Spinal cord (tissue), 10 donors: ENCODE measurements around the gene WWOX. TPM values are rescaled to one million over a fixed set of nuclear protein-coding genes. Genes with fewer than 3 reads are reported as not detected.

Experiments
- DNase-seq, 6 donors: peaks; one replicate each; pipeline versions ENCODE4 v3.0.0 to v3.0.0-alpha.2; 2013 to 2015; ENCODE audit warnings: low spot score in 6 of 6, low read depth in 4 of 6
- H3K27ac ChIP-seq: one replicate; pipeline ENCODE4 v1.5.1; 2013; ENCODE audit warnings: low read depth, low read length, control low read depth
- H3K27me3 ChIP-seq: one replicate; pipeline ENCODE4 v1.6.1; 2013; ENCODE audit warnings: low read length; ENCODE audit not compliant: control insufficient read depth, insufficient read depth
- H3K36me3 ChIP-seq: one replicate; pipeline ENCODE4 v1.6.1; 2013; ENCODE audit warnings: low read length; ENCODE audit not compliant: control insufficient read depth, insufficient read depth
- H3K4me1 ChIP-seq: one replicate; pipeline ENCODE4 v1.6.1; 2013; ENCODE audit warnings: low read length; ENCODE audit not compliant: control insufficient read depth, insufficient read depth
- H3K4me3 ChIP-seq: one replicate; pipeline ENCODE4 v1.5.1; 2013; ENCODE audit warnings: low read depth, low read length, control low read depth
- H3K9me3 ChIP-seq: one replicate; pipeline ENCODE4 v1.6.1; 2013; ENCODE audit warnings: low read length; ENCODE audit not compliant: control insufficient read depth, insufficient read depth
- WGBS: methylation state at CpG from one replicate; pipeline ENCODE4 v1.1.5; 2013; ENCODE audit warnings: missing lambda C conversion rate; ENCODE audit not compliant: insufficient coverage; 5-methylcytosine and 5-hydroxymethylcytosine counted together
- polyA plus RNA-seq, 2 donors: library from polyadenylated mRNA; unstranded; fragments of 120-200 nt; gene quantifications; one replicate each; pipeline ENCODE4 v1.2.1, GENCODE V29; 2013; ENCODE audit not compliant: insufficient read length in 2 of 2
- total RNA-seq, 2 donors: library from RNA; depleted of rRNA in 1 of 2; stranded (reverse); fragments of 120-200 nt in 1 of 2; fragments of >200 nt in 1 of 2; gene quantifications; one replicate each; pipeline versions ENCODE4 v1.2.3 to v1.2.4, GENCODE V29; 2013 to 2014
- donor health status: healthy.

The WWOX gene
- total and polyA plus RNA-seq, 4 donors: 27.5 to 51.5 (median 32.5) TPM

GRCh38 chr16:78479723-78480122, 380.3 kb downstream of the WWOX start:
- H3K36me3 ChIP-seq: no peaks in the 10 kb centered on the region
- H3K4me3 ChIP-seq: no peak overlapping the region
- H3K4me1 ChIP-seq: no peaks in the 10 kb centered on the region
- H3K9me3 ChIP-seq: no peaks in the 10 kb centered on the region
- WGBS: 100% methylated on average over 2 of the region's 2 CpGs
- no peak overlapping the region for H3K27ac ChIP-seq
- no peak for DNase-seq
- no peaks in the 10 kb centered on the region for H3K27me3 ChIP-seq

- Histone ChIP-seq H3K4me1 (peaks cover 2% of the 10 kb centered on the region), H3K27ac (no peak overlapping the region), H3K9me3 (no peaks in the 10 kb centered on the region), H3K27me3 (no peaks in the 10 kb centered on the region), H3K36me3 (no peaks in the 10 kb centered on the region), H3K4me3 (no peak overlapping the region)
- no CpG with 5 or more reads among the region's 2 CpGs for WGBS
- DNase-seq: no peak
Observed at GRCh38 chr16:78480588-78480987, 381.1 kb downstream of the WWOX start.

GRCh38 chr16:78483124-78483992, 383.9 kb downstream of the WWOX start:
- peaks cover 4% of the 10 kb centered on the region for H3K4me1 ChIP-seq
- H3K27me3 ChIP-seq: no peaks in the 10 kb centered on the region
- no peak overlapping the region for H3K27ac ChIP-seq
- WGBS: 93% methylated on average over 6 of the region's 13 CpGs
- H3K36me3 ChIP-seq: no peaks in the 10 kb centered on the region
- H3K9me3 ChIP-seq: no peaks in the 10 kb centered on the region
- no peak for DNase-seq
- H3K4me3 ChIP-seq: no peak overlapping the region

- peaks cover 4% of the 10 kb centered on the region for H3K4me1 ChIP-seq
- H3K36me3 ChIP-seq: no peaks in the 10 kb centered on the region
- no peak overlapping the region for H3K4me3 ChIP-seq
- WGBS: 100% methylated on average over 1 of the region's 9 CpGs
- H3K27ac ChIP-seq: no peak overlapping the region
- DNase-seq: no peak
- no peaks in the 10 kb centered on the region for H3K9me3 ChIP-seq
- no peaks in the 10 kb centered on the region for H3K27me3 ChIP-seq
Observed at GRCh38 chr16:78484509-78485058, 385.1 kb downstream of the WWOX start.

- no peaks in the 10 kb centered on the region for H3K36me3 ChIP-seq
- H3K27me3 ChIP-seq: no peaks in the 10 kb centered on the region
- DNase-seq: peak in 2 of 6 donors; percentile 69 to 70
- peaks cover 4% of the 10 kb centered on the region for H3K4me1 ChIP-seq
- no peak overlapping the region for H3K4me3 ChIP-seq
- H3K9me3 ChIP-seq: no peaks in the 10 kb centered on the region
- no peak overlapping the region for H3K27ac ChIP-seq
- WGBS: 24% methylated on average over 7 of the region's 15 CpGs
Observed at GRCh38 chr16:78485188-78485916, 385.9 kb downstream of the WWOX start.

GRCh38 chr16:78485917-78486257, 386.4 kb downstream of the WWOX start:
- 52% methylated on average over 3 of the region's 4 CpGs for WGBS
- Histone ChIP-seq H3K9me3 (no peaks in the 10 kb centered on the region), H3K27me3 (no peaks in the 10 kb centered on the region), H3K4me3 (no peak overlapping the region), H3K27ac (no peak overlapping the region), H3K4me1 (peaks cover 6% of the 10 kb centered on the region), H3K36me3 (no peaks in the 10 kb centered on the region)
- DNase-seq: no peak

GRCh38 chr16:78487471-78487870, 388.0 kb downstream of the WWOX start:
- no peak overlapping the region for H3K27ac ChIP-seq
- no peaks in the 10 kb centered on the region for H3K36me3 ChIP-seq
- DNase-seq: no peak
- H3K4me1 ChIP-seq: peaks cover 6% of the 10 kb centered on the region
- H3K9me3 ChIP-seq: no peaks in the 10 kb centered on the region
- no peak overlapping the region for H3K4me3 ChIP-seq
- 80% methylated on average over 1 of the region's 3 CpGs for WGBS
- no peaks in the 10 kb centered on the region for H3K27me3 ChIP-seq

GRCh38 chr16:78489072-78489471, 389.6 kb downstream of the WWOX start:
- Histone ChIP-seq H3K4me3 (no peak overlapping the region), H3K36me3 (no peaks in the 10 kb centered on the region), H3K27me3 (no peaks in the 10 kb centered on the region), H3K4me1 (peaks cover 6% of the 10 kb centered on the region), H3K9me3 (no peaks in the 10 kb centered on the region), H3K27ac (no peak overlapping the region)
- WGBS: no CpG with 5 or more reads among the region's 3 CpGs
- peak in 1 of 6 donors; percentile 35 for DNase-seq

- 81% methylated on average over 3 of the region's 5 CpGs for WGBS
- Histone ChIP-seq H3K9me3 (no peaks in the 10 kb centered on the region), H3K36me3 (no peaks in the 10 kb centered on the region), H3K4me3 (no peak overlapping the region), H3K4me1 (peaks cover 6% of the 10 kb centered on the region), H3K27me3 (no peaks in the 10 kb centered on the region), H3K27ac (no peak overlapping the region)
- no peak for DNase-seq
Observed at GRCh38 chr16:78489631-78490030, 390.2 kb downstream of the WWOX start.
